Fibroblast of lung (primary cell): ENCODE measurements around the gene GOLGA6B. TPM values are rescaled to one million over a fixed set of nuclear protein-coding genes. Genes with fewer than 3 reads are reported as not detected.
"Not testable (repeated sequence)": the region's sequence is repeated elsewhere in the genome, so short reads cannot be mapped to it uniquely, and the experiment has no call there.

Experiments used
- DNase-seq, 2 donors: peaks; one replicate each; pipeline versions ENCODE4 v3.0.0 to v3.0.0-alpha.2; 2010; ENCODE audit warnings: low read depth in 2 of 2
- H2AFZ ChIP-seq: 2 replicates; pipeline ENCODE4 v1.5.1; 2012; ENCODE audit warnings: low read length, control low read depth, inconsistent platforms
- H3K27ac ChIP-seq: 2 replicates; pipeline ENCODE4 v1.5.1; 2011; ENCODE audit warnings: low read length, control low read depth; ENCODE audit not compliant: insufficient read depth
- H3K27me3 ChIP-seq: 2 replicates; pipeline ENCODE4 v1.5.1; 2011; ENCODE audit warnings: mild to moderate bottlenecking, low read length; ENCODE audit not compliant: control insufficient read depth, insufficient read depth
- H3K36me3 ChIP-seq: 2 replicates; pipeline ENCODE4 v1.5.1; 2011; ENCODE audit warnings: low read length; ENCODE audit not compliant: control insufficient read depth, insufficient read depth
- H3K4me1 ChIP-seq: 2 replicates; pipeline ENCODE4 v1.5.1; 2011; ENCODE audit warnings: low read length; ENCODE audit not compliant: control insufficient read depth, insufficient read depth; ENCODE audit errors: extremely low read depth
- H3K4me2 ChIP-seq: 2 replicates; pipeline ENCODE4 v1.5.1; 2011; ENCODE audit warnings: low read length, control low read depth; ENCODE audit not compliant: insufficient read depth; ENCODE audit errors: extremely low read depth
- H3K4me3 ChIP-seq, 4 experiments: fragments of 200-600 bp in 1 of 4; sonication (generic) in 1 of 4; replicated peaks in 1 of 4; 2 replicates each; pipeline ENCODE4 v1.5.1; 2011 to 2016; ENCODE audit warnings: low read length in 4 of 4, low read depth in 3 of 4, mild to moderate bottlenecking in 3 of 4, control low read depth in 2 of 4, inconsistent platforms in 1 of 4, mixed read lengths in 1 of 4; ENCODE audit not compliant: insufficient read depth in 1 of 4; ENCODE audit errors: control extremely low read depth in 1 of 4
- H3K79me2 ChIP-seq: 2 replicates; pipeline ENCODE4 v1.5.1; 2012; ENCODE audit warnings: mild to moderate bottlenecking, low read length, inconsistent platforms; ENCODE audit not compliant: control insufficient read depth, insufficient read depth
- H3K9ac ChIP-seq: 2 replicates; pipeline ENCODE4 v1.5.1; 2011; ENCODE audit warnings: mild to moderate bottlenecking, low read length, control low read depth; ENCODE audit not compliant: insufficient read depth
- H3K9me3 ChIP-seq: 2 replicates; pipeline ENCODE4 v1.5.1; 2012; ENCODE audit warnings: low read depth, low read length; ENCODE audit not compliant: control insufficient read depth, insufficient read depth
- H4K20me1 ChIP-seq: 2 replicates; pipeline ENCODE4 v1.5.1; 2011; ENCODE audit warnings: low read length; ENCODE audit not compliant: control insufficient read depth, insufficient read depth; ENCODE audit errors: extremely low read depth
- EZH2 ChIP-seq: IDR thresholded peaks from 2 replicates; pipeline ENCODE4 v1.5.1; 2012; ENCODE audit warnings: low read length, control low read depth, mild to moderate bottlenecking; ENCODE audit errors: missing control alignments
- polyA plus RNA-seq, 2 donors: library from polyadenylated mRNA; depleted of rRNA in 1 of 2; stranded (reverse) in 1 of 2; unstranded in 1 of 2; fragments of >200 nt; gene quantifications; 2 replicates each; pipeline ENCODE4 v1.2.1, GENCODE V29; 2011 to 2012; ENCODE audit warnings: missing spikeins in 1 of 2
- total RNA-seq: library from RNA; depleted of rRNA; stranded (reverse); fragments of >200 nt; gene quantifications from 2 replicates; pipeline ENCODE4 v1.2.1, GENCODE V29; 2014
- TF ChIP-seq, protein P1 (sequence below), 2 donors: IDR thresholded peaks in 1 of 2; conservative IDR thresholded peaks in 1 of 2; 1 replicate in 1 of 2; 2 replicates in 1 of 2; pipeline ENCODE4 v1.5.1; 2011 to 2012; ENCODE audit warnings: low read length in 2 of 2, control low read depth in 1 of 2, inconsistent platforms in 1 of 2, low read depth in 1 of 2, mild to moderate bottlenecking in 1 of 2

GOLGA6B gene
- total and polyA plus RNA-seq, 2 donors (not counting 1 experiment from before 2014, with no cell fraction given): not detected

DNA sequence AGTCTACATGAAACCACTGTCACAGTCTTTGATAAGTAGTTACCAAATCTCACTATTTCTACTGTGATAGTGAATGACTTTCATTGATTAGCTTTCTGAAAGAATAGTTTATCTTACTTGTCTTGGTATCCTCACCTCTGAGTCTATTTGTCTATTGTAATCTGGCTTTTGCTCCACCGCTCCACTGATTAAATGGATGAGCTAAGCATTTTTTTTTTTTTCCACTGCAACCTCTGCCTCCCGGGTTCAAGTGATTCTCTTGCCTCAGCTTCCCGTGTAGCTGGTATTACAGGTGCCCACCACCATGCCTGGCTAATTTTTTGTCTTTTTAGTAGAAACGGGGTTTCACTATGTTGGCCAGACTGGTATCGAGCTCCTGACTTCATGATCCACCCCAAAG, 44.4 kb downstream of the GOLGA6B start:
- no peak overlapping the region for H3K4me2 ChIP-seq
- H2AFZ ChIP-seq: no peak overlapping the region
- H3K27me3 ChIP-seq: no peaks in the 10 kb centered on the region
- DNase-seq: no peak
- no peaks in the 10 kb centered on the region for H4K20me1 ChIP-seq
- TF ChIP-seq EZH2: no peak
- TF ChIP-seq, protein P1, sequence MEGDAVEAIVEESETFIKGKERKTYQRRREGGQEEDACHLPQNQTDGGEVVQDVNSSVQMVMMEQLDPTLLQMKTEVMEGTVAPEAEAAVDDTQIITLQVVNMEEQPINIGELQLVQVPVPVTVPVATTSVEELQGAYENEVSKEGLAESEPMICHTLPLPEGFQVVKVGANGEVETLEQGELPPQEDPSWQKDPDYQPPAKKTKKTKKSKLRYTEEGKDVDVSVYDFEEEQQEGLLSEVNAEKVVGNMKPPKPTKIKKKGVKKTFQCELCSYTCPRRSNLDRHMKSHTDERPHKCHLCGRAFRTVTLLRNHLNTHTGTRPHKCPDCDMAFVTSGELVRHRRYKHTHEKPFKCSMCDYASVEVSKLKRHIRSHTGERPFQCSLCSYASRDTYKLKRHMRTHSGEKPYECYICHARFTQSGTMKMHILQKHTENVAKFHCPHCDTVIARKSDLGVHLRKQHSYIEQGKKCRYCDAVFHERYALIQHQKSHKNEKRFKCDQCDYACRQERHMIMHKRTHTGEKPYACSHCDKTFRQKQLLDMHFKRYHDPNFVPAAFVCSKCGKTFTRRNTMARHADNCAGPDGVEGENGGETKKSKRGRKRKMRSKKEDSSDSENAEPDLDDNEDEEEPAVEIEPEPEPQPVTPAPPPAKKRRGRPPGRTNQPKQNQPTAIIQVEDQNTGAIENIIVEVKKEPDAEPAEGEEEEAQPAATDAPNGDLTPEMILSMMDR (conservative IDR thresholded peaks at IDR 0.05 in 1 of 2, IDR thresholded peaks at IDR 0.05 in 1 of 2; ENCODE audit: low read depth in 1 of 2, low read length in 2 of 2): no peak
- no peaks in the 10 kb centered on the region for H3K79me2 ChIP-seq
- no peaks in the 10 kb centered on the region for H3K36me3 ChIP-seq
- no peak overlapping the region for H3K4me3 ChIP-seq
- no peaks in the 10 kb centered on the region for H3K4me1 ChIP-seq
- H3K27ac ChIP-seq: no peak overlapping the region
- H3K9me3 ChIP-seq: no peaks in the 10 kb centered on the region
- no peak overlapping the region for H3K9ac ChIP-seq

DNA sequence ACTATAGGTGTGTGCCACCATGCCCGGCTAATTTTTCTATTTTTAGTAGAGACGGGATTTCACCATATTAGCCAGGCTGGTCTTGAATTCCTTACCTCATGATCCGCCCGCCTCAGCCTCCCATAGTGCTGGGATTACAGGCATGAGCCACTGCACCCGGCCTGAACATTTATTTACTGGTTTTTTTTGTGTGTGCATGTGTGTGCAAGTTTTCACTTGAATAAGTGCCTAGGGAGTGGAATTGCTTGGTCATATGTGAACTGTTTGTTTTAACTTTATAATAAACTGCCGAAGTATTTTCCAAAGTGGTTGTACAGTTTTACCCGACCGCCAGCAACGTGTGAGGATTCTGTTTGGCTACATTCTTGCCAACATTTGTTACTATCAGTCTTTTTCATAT, 45.6 kb downstream of the GOLGA6B start:
- Histone ChIP-seq H3K27me3 (no peaks in the 10 kb centered on the region), H4K20me1 (no peaks in the 10 kb centered on the region), H3K9ac (no peak overlapping the region)

DNA sequence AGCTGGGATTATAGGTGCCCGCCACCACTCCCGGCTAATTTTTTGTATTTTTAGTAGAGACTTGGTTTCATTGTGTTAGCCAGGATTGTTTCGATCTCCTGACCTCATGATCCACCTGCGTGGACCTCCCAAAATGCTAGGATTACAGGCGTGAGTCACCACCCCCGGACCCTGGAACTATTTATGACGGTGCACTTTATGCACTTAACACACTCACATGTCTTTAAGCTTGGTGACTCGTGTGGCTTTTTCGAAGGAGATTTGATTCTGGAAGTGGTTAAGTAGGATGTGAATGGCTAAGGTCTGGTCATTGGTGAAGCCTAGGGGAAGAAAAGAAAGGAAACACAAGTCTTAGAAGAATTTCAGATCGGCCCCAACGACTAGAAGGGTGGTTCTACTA, 51.8 kb downstream of the GOLGA6B start:
- H2AFZ ChIP-seq: no peak overlapping the region
- H3K27me3 ChIP-seq: no peaks in the 10 kb centered on the region
- TF ChIP-seq, protein P1 (conservative IDR thresholded peaks at IDR 0.05 in 1 of 2, IDR thresholded peaks at IDR 0.05 in 1 of 2; ENCODE audit: low read depth in 1 of 2, low read length in 2 of 2): no peak
- no peak for TF ChIP-seq EZH2
- no peaks in the 10 kb centered on the region for H4K20me1 ChIP-seq
- H3K9me3 ChIP-seq: no peaks in the 10 kb centered on the region
- H3K9ac ChIP-seq: no peak overlapping the region
- no peak overlapping the region for H3K27ac ChIP-seq
- no peak overlapping the region for H3K4me3 ChIP-seq
- H3K4me2 ChIP-seq: no peak overlapping the region
- H3K36me3 ChIP-seq: no peaks in the 10 kb centered on the region
- DNase-seq: peak in 1 of 2 donors; percentile 50
- H3K79me2 ChIP-seq: no peaks in the 10 kb centered on the region
- no peaks in the 10 kb centered on the region for H3K4me1 ChIP-seq

More for the DNA sequence above, 45.6 kb downstream of the GOLGA6B start:
- Histone ChIP-seq H3K79me2 (no peaks in the 10 kb centered on the region), H3K4me2 (no peak overlapping the region), H2AFZ (no peak overlapping the region), H3K27ac (no peak overlapping the region), H3K36me3 (no peaks in the 10 kb centered on the region), H3K4me1 (no peaks in the 10 kb centered on the region), H3K9me3 (no peaks in the 10 kb centered on the region), H3K4me3 (no peak overlapping the region)
- no peak for DNase-seq
- TF ChIP-seq, protein P1 (conservative IDR thresholded peaks at IDR 0.05 in 1 of 2, IDR thresholded peaks at IDR 0.05 in 1 of 2; ENCODE audit: low read depth in 1 of 2, low read length in 2 of 2): no peak
- no peak for TF ChIP-seq EZH2

DNA sequence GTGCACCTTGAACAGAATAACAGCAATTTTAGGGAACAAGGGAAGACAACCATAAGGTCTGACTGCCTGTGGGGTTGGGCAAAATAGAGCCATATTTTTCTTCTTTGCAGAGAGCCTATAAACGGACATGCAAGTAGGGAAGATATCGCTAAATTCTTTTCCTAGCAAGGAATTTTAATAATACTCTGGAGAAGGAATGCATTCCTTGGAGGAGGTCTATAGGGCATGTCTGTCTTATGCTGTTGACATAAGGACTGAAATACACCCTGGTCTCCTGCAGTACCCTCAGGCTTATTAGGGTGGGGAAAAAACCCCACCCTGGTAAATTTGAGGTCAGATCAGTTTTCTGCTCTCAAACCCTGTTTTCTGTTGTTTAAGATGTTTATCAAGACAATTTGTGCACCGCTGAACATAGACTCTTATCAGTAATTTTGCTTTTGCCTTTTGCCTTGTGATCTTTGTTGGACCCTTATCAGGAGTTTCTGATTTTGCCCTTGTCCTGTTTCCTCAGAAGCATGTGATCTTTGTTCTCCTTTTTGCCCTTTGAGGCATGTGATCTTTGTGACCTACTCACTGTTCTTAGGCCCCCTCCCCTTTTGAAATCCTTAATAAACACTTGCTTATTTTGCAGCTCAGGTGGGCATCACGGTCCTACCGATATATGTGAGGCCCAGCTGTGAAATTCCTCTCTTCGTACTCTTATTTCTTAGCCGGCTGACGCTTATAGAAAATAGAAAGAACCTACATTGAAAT, 54.2 kb downstream of the GOLGA6B start:
- not testable (repeated sequence) for H3K4me2 ChIP-seq

More for the DNA sequence above, 54.2 kb downstream of the GOLGA6B start:
- not testable (repeated sequence) for H3K4me1 ChIP-seq, H4K20me1 ChIP-seq, H3K27me3 ChIP-seq, H3K36me3 ChIP-seq, H3K9ac ChIP-seq, H3K27ac ChIP-seq, H3K9me3 ChIP-seq, H3K79me2 ChIP-seq, DNase-seq, H2AFZ ChIP-seq, H3K4me3 ChIP-seq
